ENCODE measurements around the gene CRYAA. TPM values are rescaled to one million over a fixed set of nuclear protein-coding genes. Genes with fewer than 3 reads are reported as not detected.

The CRYAA gene
- total RNA-seq, 1 experiment from 2014 or later = not detected

DNA sequence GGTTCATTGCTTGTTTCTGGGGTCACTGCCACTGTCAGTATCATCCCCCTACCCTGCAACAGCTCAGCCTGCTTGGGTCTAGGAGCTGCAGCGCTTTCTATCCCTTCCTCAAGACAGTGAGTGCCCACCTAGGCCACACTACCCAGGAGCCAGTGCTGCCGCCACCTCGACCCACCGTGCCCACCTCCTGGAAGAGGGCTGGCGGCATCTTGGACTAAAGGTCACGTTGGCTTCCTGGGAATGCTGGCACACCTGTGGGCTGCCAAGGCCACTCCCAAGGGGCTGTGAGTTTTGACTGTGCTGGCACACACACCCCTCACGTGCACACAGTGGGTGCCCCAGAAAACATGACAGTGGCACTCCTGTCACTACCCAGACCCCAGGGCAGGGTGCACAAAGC lies 22.1 kb downstream of the CRYAA start (continued):
- no peak for TF ChIP-seq SRF (IDR thresholded peaks at IDR 0.05; ENCODE audit: low read depth)
- no peak for TF ChIP-seq CBX3 (IDR thresholded peaks at IDR 0.05; ENCODE audit: low read depth)
- TF ChIP-seq, protein P1, sequence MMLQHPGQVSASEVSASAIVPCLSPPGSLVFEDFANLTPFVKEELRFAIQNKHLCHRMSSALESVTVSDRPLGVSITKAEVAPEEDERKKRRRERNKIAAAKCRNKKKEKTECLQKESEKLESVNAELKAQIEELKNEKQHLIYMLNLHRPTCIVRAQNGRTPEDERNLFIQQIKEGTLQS (IDR thresholded peaks at IDR 0.05) = no peak
- no peak for TF ChIP-seq POLR2A (IDR thresholded peaks at IDR 0.05; ENCODE audit: borderline replicate concordance, extremely low read depth, insufficient read depth, insufficient read length)

- Histone ChIP-seq H3K27me3 (ENCODE audit: insufficient read depth, low read length) (peaks cover 10% of the 10 kb centered on the region), H3K4me3 (replicated peaks in 1 of 2; ENCODE audit: low read depth in 1 of 2, low read length in 2 of 2) (no peak overlapping the region), H3K4me1 (ENCODE audit: control insufficient read depth in 1 of 2, insufficient read depth in 2 of 2, low read length in 2 of 2) (no peaks in the 10 kb centered on the region), H3K79me2 (ENCODE audit: insufficient read depth, low read length) (no peaks in the 10 kb centered on the region), H2AFZ (ENCODE audit: low read depth, low read length, poor library complexity, severe bottlenecking) (no peak overlapping the region), H3K9me2 (ENCODE audit: insufficient read depth) (no peaks in the 10 kb centered on the region), H3K36me3 (ENCODE audit: control insufficient read depth in 1 of 2, insufficient read depth in 2 of 2, low read length in 2 of 2) (no peaks in the 10 kb centered on the region), H3K9ac (ENCODE audit: low read length) (no peak overlapping the region), H4K20me1 (ENCODE audit: insufficient read depth) (no peaks in the 10 kb centered on the region), H3K4me2 (ENCODE audit: low read length) (no peak overlapping the region), H3K9me3 (ENCODE audit: control insufficient read depth in 1 of 2, insufficient read depth in 1 of 2, low read depth in 1 of 2, low read length in 2 of 2) (no peaks in the 10 kb centered on the region), H3K27ac (ENCODE audit: low read depth, low read length) (no peak overlapping the region)
- ATAC-seq (no peak), DNase-seq (ENCODE audit: low read depth, low spot score) (no peak)
- intact Hi-C loops (cut with micrococcal nuclease) = no loop called here
- no peak for TF ChIP-seq ZFX (IDR thresholded peaks at IDR 0.05)
- no peak for TF ChIP-seq RAD21 (IDR thresholded peaks at IDR 0.05; ENCODE audit: low read depth)
- no peak for TF ChIP-seq EGR1 (IDR thresholded peaks at IDR 0.05; ENCODE audit: low read depth)
- BruUV-seq (replicated peaks) = no TSS peak
- CTCF ChIA-PET = no interaction called here
- POLR2A ChIA-PET = no interaction called here
- RAD21 ChIA-PET (ENCODE audit: low non-redundant PET in 1 of 2, low total read pairs in 2 of 2, uncharacterized antibody in 2 of 2, unreplicated experiment in 2 of 2) = no interaction called here
Observed at GRCh38 chr21:43191521-43191920, 22.7 kb downstream of the CRYAA start.

- Histone ChIP-seq H3K4me1 (ENCODE audit: control insufficient read depth in 1 of 2, insufficient read depth in 2 of 2, low read length in 2 of 2) (no peaks in the 10 kb centered on the region), H3K4me2 (ENCODE audit: low read length) (no peak overlapping the region), H3K4me3 (replicated peaks in 1 of 2; ENCODE audit: low read depth in 1 of 2, low read length in 2 of 2) (no peak overlapping the region), H2AFZ (ENCODE audit: low read depth, low read length, poor library complexity, severe bottlenecking) (no peak overlapping the region), H3K9ac (ENCODE audit: low read length) (no peak overlapping the region), H3K9me2 (ENCODE audit: insufficient read depth) (no peaks in the 10 kb centered on the region), H3K9me3 (ENCODE audit: control insufficient read depth in 1 of 2, insufficient read depth in 1 of 2, low read depth in 1 of 2, low read length in 2 of 2) (no peaks in the 10 kb centered on the region), H3K79me2 (ENCODE audit: insufficient read depth, low read length) (no peaks in the 10 kb centered on the region), H3K27me3 (ENCODE audit: insufficient read depth, low read length) (peaks cover 10% of the 10 kb centered on the region), H3K36me3 (ENCODE audit: control insufficient read depth in 1 of 2, insufficient read depth in 2 of 2, low read length in 2 of 2) (no peaks in the 10 kb centered on the region), H3K27ac (ENCODE audit: low read depth, low read length) (no peak overlapping the region), H4K20me1 (ENCODE audit: insufficient read depth) (no peaks in the 10 kb centered on the region)
- no TSS peak for BruUV-seq (replicated peaks)
- ATAC-seq = no peak
- ChIA-PET POLR2A (no interaction called here), CTCF (no interaction called here), RAD21 (ENCODE audit: low non-redundant PET in 1 of 2, low total read pairs in 2 of 2, uncharacterized antibody in 2 of 2, unreplicated experiment in 2 of 2) (no interaction called here)
- no peak for DNase-seq (ENCODE audit: low read depth, low spot score)
- TF ChIP-seq POLR2A (IDR thresholded peaks at IDR 0.05; ENCODE audit: borderline replicate concordance, extremely low read depth, insufficient read depth, insufficient read length) = no peak
- no peak for TF ChIP-seq RAD21 (IDR thresholded peaks at IDR 0.05; ENCODE audit: low read depth)
- intact Hi-C loops (cut with micrococcal nuclease) = no loop called here
Observed at GRCh38 chr21:43191971-43192370, 23.2 kb downstream of the CRYAA start.
